Kidney (tissue), 14 donors: ENCODE data around the gene EEFSEC. TPM values are rescaled to one million over a fixed set of nuclear protein-coding genes. Genes with fewer than 3 reads are reported as not detected.

Source experiments
- DNase-seq, 5 donors: peaks; one replicate each; pipeline ENCODE4 v3.0.0-alpha.2; 2013 to 2020
- FAIRE-seq: peaks from 2 replicates; lab custom pipeline; 2012; peaks lifted over from hg19 to GRCh38; lab: Jason Lieb, UNC
- H3K27ac ChIP-seq, 2 donors: one replicate each; pipeline ENCODE4 v1.7.0; 2013; ENCODE audit warnings: low read depth in 2 of 2, low read length in 2 of 2, inconsistent platforms in 1 of 2
- H3K27me3 ChIP-seq: one replicate; pipeline ENCODE4 v1.7.1; 2013; ENCODE audit warnings: low read length, inconsistent platforms; ENCODE audit not compliant: control insufficient read depth, insufficient read depth
- H3K36me3 ChIP-seq, 3 donors: one replicate each; pipeline versions ENCODE4 v1.7.0 to v1.7.1; 2013; ENCODE audit warnings: low read length in 3 of 3, control low read depth in 1 of 3, inconsistent platforms in 1 of 3; ENCODE audit not compliant: insufficient read depth in 3 of 3, control insufficient read depth in 2 of 3
- H3K4me1 ChIP-seq, 3 donors: one replicate each; pipeline versions ENCODE4 v1.7.0 to v1.7.1; 2013; ENCODE audit warnings: low read length in 3 of 3, inconsistent platforms in 1 of 3, low read depth in 1 of 3; ENCODE audit not compliant: control insufficient read depth in 2 of 3, insufficient read depth in 2 of 3
- H3K4me3 ChIP-seq, 3 donors: one replicate each; pipeline versions ENCODE4 v1.7.0 to v1.8.1; 2013; ENCODE audit warnings: low read length in 3 of 3, control low read depth in 1 of 3, inconsistent platforms in 1 of 3
- H3K9ac ChIP-seq, 3 donors: one replicate each; pipeline versions ENCODE4 v1.7.0 to v1.7.1; 2013; ENCODE audit warnings: low read length in 3 of 3, control low read depth in 1 of 3, inconsistent platforms in 1 of 3
- H3K9me3 ChIP-seq, 3 donors: one replicate each; pipeline versions ENCODE4 v1.7.0 to v1.7.1; 2013; ENCODE audit warnings: low read length in 3 of 3, control low read depth in 1 of 3, inconsistent platforms in 1 of 3; ENCODE audit not compliant: control insufficient read depth in 2 of 3, insufficient read depth in 1 of 3
- intact Hi-C: fragments of 100-400 bp; cut with DNase I; formaldehyde crosslinking; loops from one replicate; pipeline ENCODE4 v1.11.1; 2022
- polyA plus RNA-seq: library from polyadenylated mRNA; stranded (reverse); fragments of 350-450 nt; fragmentation: Illumina TruSeq; extraction: RNeasy Lipid Tissue Mini Kit (QIAGEN cat#74804); gene quantifications from one replicate; pipeline ENCODE4 v1.2.3, GENCODE V29; 2014; ENCODE audit warnings: low read depth, low replicate concordance; ENCODE audit not compliant: insufficient read depth
- total RNA-seq: library from RNA; stranded (reverse); fragmentation: NEBNext Ultra II Directional; extraction: Animal tissue kit (Norgen Biotek cat#: 25700); gene quantifications from one replicate; pipeline ENCODE4 v1.2.1, GENCODE V29; 2021
- TF ChIP-seq, protein P1 (sequence below): IDR thresholded peaks from 3 replicates; pipeline ENCODE4 v1.5.1; 2012; ENCODE audit warnings: mild to moderate bottlenecking, moderate library complexity, borderline replicate concordance; ENCODE audit not compliant: insufficient read depth; ENCODE audit errors: extremely low read depth
- donor health status: control.
- donor health status: control.
- donor health status: control.
- donor health status: control.
- donor health status: control.
- donor health status: DM: yes; HTN: yes; CAD: no.
- donor health status: Normal renal cell carcinoma (clear cell type).

Gene EEFSEC
- total and polyA plus RNA-seq, 2 donors from 2014 or later = 15.2 to 23.2 TPM

DNA sequence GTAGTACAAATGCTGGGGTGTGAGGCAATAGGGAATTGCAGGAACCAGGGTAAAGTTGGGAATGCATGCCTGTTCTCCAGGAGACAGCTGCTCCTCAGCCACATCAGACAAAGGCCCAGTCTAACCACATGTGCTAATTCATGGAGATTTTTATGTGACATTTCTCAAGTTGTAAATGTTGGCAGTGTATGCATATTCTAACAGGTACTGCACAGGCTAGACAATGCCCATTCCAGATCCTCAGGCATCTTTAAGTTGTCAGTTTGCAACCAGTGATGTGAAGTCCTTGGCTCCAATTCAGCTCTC lies 84.9 kb downstream of the EEFSEC start:
- Histone ChIP-seq H3K36me3 (no peaks in the 10 kb centered on the region), H3K4me3 (no peak overlapping the region), H3K9me3 (no peaks in the 10 kb centered on the region), H3K4me1 (no peaks in the 10 kb centered on the region), H3K27ac (no peak overlapping the region), H3K27me3 (no peaks in the 10 kb centered on the region), H3K9ac (no peak overlapping the region)
- TF ChIP-seq, protein P1, sequence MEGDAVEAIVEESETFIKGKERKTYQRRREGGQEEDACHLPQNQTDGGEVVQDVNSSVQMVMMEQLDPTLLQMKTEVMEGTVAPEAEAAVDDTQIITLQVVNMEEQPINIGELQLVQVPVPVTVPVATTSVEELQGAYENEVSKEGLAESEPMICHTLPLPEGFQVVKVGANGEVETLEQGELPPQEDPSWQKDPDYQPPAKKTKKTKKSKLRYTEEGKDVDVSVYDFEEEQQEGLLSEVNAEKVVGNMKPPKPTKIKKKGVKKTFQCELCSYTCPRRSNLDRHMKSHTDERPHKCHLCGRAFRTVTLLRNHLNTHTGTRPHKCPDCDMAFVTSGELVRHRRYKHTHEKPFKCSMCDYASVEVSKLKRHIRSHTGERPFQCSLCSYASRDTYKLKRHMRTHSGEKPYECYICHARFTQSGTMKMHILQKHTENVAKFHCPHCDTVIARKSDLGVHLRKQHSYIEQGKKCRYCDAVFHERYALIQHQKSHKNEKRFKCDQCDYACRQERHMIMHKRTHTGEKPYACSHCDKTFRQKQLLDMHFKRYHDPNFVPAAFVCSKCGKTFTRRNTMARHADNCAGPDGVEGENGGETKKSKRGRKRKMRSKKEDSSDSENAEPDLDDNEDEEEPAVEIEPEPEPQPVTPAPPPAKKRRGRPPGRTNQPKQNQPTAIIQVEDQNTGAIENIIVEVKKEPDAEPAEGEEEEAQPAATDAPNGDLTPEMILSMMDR = no peak
- FAIRE-seq = no peak
- no peak for DNase-seq
- intact Hi-C loops = no loop called here

DNA sequence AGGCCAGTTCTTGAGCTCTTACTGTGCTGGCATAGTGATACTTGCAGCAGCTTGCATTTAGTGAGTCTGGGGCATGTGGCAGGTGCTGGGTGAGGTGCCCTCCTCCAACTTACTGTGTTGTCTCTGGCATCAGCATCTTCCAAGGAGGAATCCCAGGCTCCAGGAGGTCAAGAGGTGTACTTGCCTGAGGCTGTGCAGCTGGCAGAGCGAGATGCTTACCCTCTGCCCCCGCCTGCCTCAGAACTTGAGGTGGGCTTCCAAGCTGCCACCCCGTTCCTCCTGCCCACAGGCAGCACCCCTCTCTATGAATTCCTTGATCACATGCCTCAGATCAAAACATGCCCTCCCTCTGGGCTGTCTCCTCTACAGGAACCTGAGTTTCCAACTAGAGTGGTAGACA lies 86.0 kb downstream of the EEFSEC start:
- intact Hi-C loops = no loop called here
- Histone ChIP-seq H3K9ac (no peak overlapping the region), H3K4me1 (no peaks in the 10 kb centered on the region)

DNA sequence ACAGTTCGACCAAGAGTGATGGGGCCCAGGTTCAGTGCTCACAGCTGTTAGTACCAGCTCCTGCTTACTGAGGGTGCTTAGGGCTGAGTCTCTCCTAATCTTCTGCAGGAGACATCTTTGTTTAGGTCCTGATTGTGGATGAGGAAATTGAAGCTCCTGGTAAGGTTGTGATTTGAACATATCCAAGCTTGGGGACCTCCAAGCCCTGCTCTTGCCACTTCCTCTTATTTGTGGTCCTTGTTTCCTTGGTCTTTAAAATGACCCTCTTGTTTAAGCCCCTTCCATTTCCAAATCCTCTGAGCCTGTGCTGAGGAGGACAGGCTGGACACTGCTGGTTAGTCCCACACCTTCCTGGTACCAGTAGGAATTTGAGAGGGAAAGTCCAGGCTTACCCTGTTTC lies 87.0 kb downstream of the EEFSEC start:
- Histone ChIP-seq H3K27me3 (no peaks in the 10 kb centered on the region), H3K36me3 (no peaks in the 10 kb centered on the region), H3K9ac (no peak overlapping the region), H3K9me3 (no peaks in the 10 kb centered on the region), H3K27ac (no peak overlapping the region), H3K4me1 (no peaks in the 10 kb centered on the region), H3K4me3 (no peak overlapping the region)
- DNase-seq (no peak), FAIRE-seq (no peak)
- TF ChIP-seq, protein P1 = no peak
- intact Hi-C loops = no loop called here

More for the DNA sequence above, 86.0 kb downstream of the EEFSEC start:
- no peak for DNase-seq
- H3K27me3 ChIP-seq = no peaks in the 10 kb centered on the region
- H3K36me3 ChIP-seq = no peaks in the 10 kb centered on the region
- no peak overlapping the region for H3K4me3 ChIP-seq
- FAIRE-seq = no peak
- TF ChIP-seq, protein P1 = no peak
- no peak overlapping the region for H3K27ac ChIP-seq
- no peaks in the 10 kb centered on the region for H3K9me3 ChIP-seq

DNA sequence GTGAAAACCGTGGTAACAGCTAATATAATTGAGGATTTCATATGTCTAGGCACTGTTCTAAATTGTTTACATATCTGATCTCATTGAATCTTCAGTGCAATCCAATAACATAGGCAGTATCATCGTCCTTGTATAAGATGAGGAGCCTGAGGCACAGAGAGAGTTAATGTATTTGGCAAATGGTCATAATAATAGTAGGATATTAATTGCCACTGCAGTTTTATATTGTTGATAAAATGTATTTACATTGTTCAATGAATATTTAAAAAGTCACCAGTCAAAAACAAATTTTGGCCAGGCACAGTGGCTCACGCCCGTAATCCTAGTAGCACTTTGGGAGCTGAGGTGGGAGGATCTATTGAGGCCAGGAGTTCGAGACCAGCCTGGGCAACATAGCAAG lies 88.5 kb downstream of the EEFSEC start:
- TF ChIP-seq, protein P1 = no peak

More for the DNA sequence above, 88.5 kb downstream of the EEFSEC start:
- FAIRE-seq (no peak), DNase-seq (no peak)
- Histone ChIP-seq H3K9ac (no peak overlapping the region), H3K4me3 (no peak overlapping the region), H3K27ac (no peak overlapping the region), H3K36me3 (no peaks in the 10 kb centered on the region), H3K9me3 (no peaks in the 10 kb centered on the region), H3K4me1 (no peaks in the 10 kb centered on the region), H3K27me3 (no peaks in the 10 kb centered on the region)
- intact Hi-C loops = no loop called here
